Measurements from ENCODE around the gene BHLHA15.
A peak's percentile ranks its signal among the peaks of the same experiment; 100 is the strongest.

Gene BHLHA15

GRCh38 chr7:98210513-98211220, 572 bp upstream of the BHLHA15 start:
- no peak overlapping the region for H3K27ac ChIP-seq (ENCODE audit: low read length)
- DNase-seq (ENCODE audit: low read depth, low spot score) = peak; percentile 16
- H3K27me3 ChIP-seq (ENCODE audit: control insufficient read depth, insufficient read depth, low read length) = no peaks in the 10 kb centered on the region
- peaks cover 10% of the 10 kb centered on the region for H3K36me3 ChIP-seq (ENCODE audit: control insufficient read depth, insufficient read depth, low read length)
- no peaks in the 10 kb centered on the region for H3K9me3 ChIP-seq (ENCODE audit: control insufficient read depth, insufficient read depth, low read length)
- 0 out of 2 replicates have a peak, but pooled peaks cover 2% of the 10 kb centered on the region for H3K4me1 ChIP-seq (ENCODE audit: control insufficient read depth, insufficient read depth, low read length)
- H3K4me3 ChIP-seq (ENCODE audit: low read length) = peak overlapping the region; percentile 57; the same call in 1 of the 2 replicates
- WGBS (ENCODE audit: insufficient coverage, insufficient read length) = no CpG with 5 or more reads among the region's 49 CpGs

- Histone ChIP-seq H3K9me3 (ENCODE audit: control insufficient read depth, insufficient read depth, low read length) (no peaks in the 10 kb centered on the region), H3K4me3 (ENCODE audit: low read length) (peak overlapping the region; percentile 43; the same call in 1 of the 2 replicates), H3K27ac (ENCODE audit: low read length) (no peak overlapping the region), H3K36me3 (ENCODE audit: control insufficient read depth, insufficient read depth, low read length) (peaks cover 2% of the 10 kb centered on the region), H3K27me3 (ENCODE audit: control insufficient read depth, insufficient read depth, low read length) (no peaks in the 10 kb centered on the region), H3K4me1 (ENCODE audit: control insufficient read depth, insufficient read depth, low read length) (0 out of 2 replicates have a peak, but pooled peaks cover 2% of the 10 kb centered on the region)
- no peak for DNase-seq (ENCODE audit: low read depth, low spot score)
- no CpG with 5 or more reads among the region's 49 CpGs for WGBS (ENCODE audit: insufficient coverage, insufficient read length)
Measured at GRCh38 chr7:98211676-98212531, 665 bp downstream of the BHLHA15 start.

GRCh38 chr7:98212532-98213041, 1.3 kb downstream of the BHLHA15 start:
- H3K36me3 ChIP-seq (ENCODE audit: control insufficient read depth, insufficient read depth, low read length) = no peaks in the 10 kb centered on the region; the same call in 1 of the 2 replicates
- no peak overlapping the region for H3K4me3 ChIP-seq (ENCODE audit: low read length)
- WGBS (ENCODE audit: insufficient coverage, insufficient read length) = no CpG with 5 or more reads among the region's 30 CpGs
- no peak for DNase-seq (ENCODE audit: low read depth, low spot score)
- H3K27me3 ChIP-seq (ENCODE audit: control insufficient read depth, insufficient read depth, low read length) = no peaks in the 10 kb centered on the region
- 0 out of 2 replicates have a peak, but pooled peaks cover 2% of the 10 kb centered on the region for H3K4me1 ChIP-seq (ENCODE audit: control insufficient read depth, insufficient read depth, low read length)
- no peaks in the 10 kb centered on the region for H3K9me3 ChIP-seq (ENCODE audit: control insufficient read depth, insufficient read depth, low read length)
- no peak overlapping the region for H3K27ac ChIP-seq (ENCODE audit: low read length)

GRCh38 chr7:98213296-98213887, 2.2 kb downstream of the BHLHA15 start:
- Histone ChIP-seq H3K4me3 (ENCODE audit: low read length) (no peak overlapping the region), H3K36me3 (ENCODE audit: control insufficient read depth, insufficient read depth, low read length) (no peaks in the 10 kb centered on the region; the same call in 1 of the 2 replicates), H3K27me3 (ENCODE audit: control insufficient read depth, insufficient read depth, low read length) (no peaks in the 10 kb centered on the region), H3K27ac (ENCODE audit: low read length) (no peak overlapping the region), H3K9me3 (ENCODE audit: control insufficient read depth, insufficient read depth, low read length) (no peaks in the 10 kb centered on the region), H3K4me1 (ENCODE audit: control insufficient read depth, insufficient read depth, low read length) (0 out of 2 replicates have a peak, but pooled peaks cover 2% of the 10 kb centered on the region)
- WGBS (ENCODE audit: insufficient coverage, insufficient read length) = no CpG with 5 or more reads among the region's 8 CpGs
- no peak for DNase-seq (ENCODE audit: low read depth, low spot score)

GRCh38 chr7:98213888-98214810, 2.9 kb downstream of the BHLHA15 start:
- DNase-seq (ENCODE audit: low read depth, low spot score) = no peak
- Histone ChIP-seq H3K27ac (ENCODE audit: low read length) (no peak overlapping the region), H3K27me3 (ENCODE audit: control insufficient read depth, insufficient read depth, low read length) (no peaks in the 10 kb centered on the region), H3K4me1 (ENCODE audit: control insufficient read depth, insufficient read depth, low read length) (0 out of 2 replicates have a peak, but pooled peaks cover 2% of the 10 kb centered on the region), H3K4me3 (ENCODE audit: low read length) (no peak overlapping the region), H3K36me3 (ENCODE audit: control insufficient read depth, insufficient read depth, low read length) (no peaks in the 10 kb centered on the region; the same call in 1 of the 2 replicates), H3K9me3 (ENCODE audit: control insufficient read depth, insufficient read depth, low read length) (no peaks in the 10 kb centered on the region)
- no CpG with 5 or more reads among the region's 25 CpGs for WGBS (ENCODE audit: insufficient coverage, insufficient read length)

- H3K36me3 ChIP-seq (ENCODE audit: control insufficient read depth, insufficient read depth, low read length) = no peaks in the 10 kb centered on the region; the same call in 1 of the 2 replicates
Measured at GRCh38 chr7:98214811-98215321, 3.6 kb downstream of the BHLHA15 start.

GRCh38 chr7:98215561-98216495, 4.6 kb downstream of the BHLHA15 start:
- no peaks in the 10 kb centered on the region for H3K4me1 ChIP-seq (ENCODE audit: control insufficient read depth, insufficient read depth, low read length)
- DNase-seq (ENCODE audit: low read depth, low spot score) = no peak
- H3K27me3 ChIP-seq (ENCODE audit: control insufficient read depth, insufficient read depth, low read length) = no peaks in the 10 kb centered on the region
- H3K36me3 ChIP-seq (ENCODE audit: control insufficient read depth, insufficient read depth, low read length) = no peaks in the 10 kb centered on the region; the same call in 1 of the 2 replicates
- no peak overlapping the region for H3K27ac ChIP-seq (ENCODE audit: low read length)
- no peaks in the 10 kb centered on the region for H3K9me3 ChIP-seq (ENCODE audit: control insufficient read depth, insufficient read depth, low read length)
- no peak overlapping the region for H3K4me3 ChIP-seq (ENCODE audit: low read length)
- WGBS (ENCODE audit: insufficient coverage, insufficient read length) = no CpG with 5 or more reads among the region's 32 CpGs

More at GRCh38 chr7:98214811-98215321, 3.6 kb downstream of the BHLHA15 start:
- Histone ChIP-seq H3K4me1 (ENCODE audit: control insufficient read depth, insufficient read depth, low read length) (0 out of 2 replicates have a peak, but pooled peaks cover 1% of the 10 kb centered on the region), H3K27me3 (ENCODE audit: control insufficient read depth, insufficient read depth, low read length) (no peaks in the 10 kb centered on the region), H3K27ac (ENCODE audit: low read length) (no peak overlapping the region), H3K4me3 (ENCODE audit: low read length) (no peak overlapping the region), H3K9me3 (ENCODE audit: control insufficient read depth, insufficient read depth, low read length) (no peaks in the 10 kb centered on the region)
- WGBS (ENCODE audit: insufficient coverage, insufficient read length) = no CpG with 5 or more reads among the region's 27 CpGs
- DNase-seq (ENCODE audit: low read depth, low spot score) = no peak

GRCh38 chr7:98216941-98217622, 5.8 kb downstream of the BHLHA15 start:
- no peak for DNase-seq (ENCODE audit: low read depth, low spot score)
- H3K27me3 ChIP-seq (ENCODE audit: control insufficient read depth, insufficient read depth, low read length) = no peaks in the 10 kb centered on the region
- no peaks in the 10 kb centered on the region for H3K9me3 ChIP-seq (ENCODE audit: control insufficient read depth, insufficient read depth, low read length)
- H3K27ac ChIP-seq (ENCODE audit: low read length) = no peak overlapping the region
- no peaks in the 10 kb centered on the region for H3K4me1 ChIP-seq (ENCODE audit: control insufficient read depth, insufficient read depth, low read length)
- whole genome bisulfite sequencing (ENCODE audit: insufficient coverage, insufficient read length) = no CpG with 5 or more reads among the region's 24 CpGs
- H3K4me3 ChIP-seq (ENCODE audit: low read length) = no peak overlapping the region
- H3K36me3 ChIP-seq (ENCODE audit: control insufficient read depth, insufficient read depth, low read length) = no peaks in the 10 kb centered on the region; the same call in 1 of the 2 replicates

Measured in iPS DF 6.9 (cell line).